Gastroesophageal sphincter (tissue), 4 donors: ENCODE results near the gene PELI1. TPM values are rescaled to one million over a fixed set of nuclear protein-coding genes. Genes with fewer than 3 reads are reported as not detected.
A peak's percentile ranks its signal among the peaks of the same experiment; 100 is the strongest.

Experiments
- ATAC-seq: fragments of 150-250 bp; one replicate; pipeline ENCODE4 v1.9.1; 2016; ENCODE audit warnings: mild to moderate bottlenecking, moderate library complexity
- H3K27ac ChIP-seq, 4 donors: fragments of 200-600 bp; sonication (generic) in 3 of 4; 1 replicate in 3 of 4; 2 replicates in 1 of 4; pipeline ENCODE4 v1.5.1; 2016 to 2019
- H3K27me3 ChIP-seq: fragments of 200-600 bp; sonication (generic); one replicate; pipeline ENCODE4 v1.5.1; 2019
- H3K36me3 ChIP-seq, 2 donors: fragments of 200-600 bp; sonication (generic); one replicate each; pipeline ENCODE4 v1.5.1; 2019; ENCODE audit warnings: control low read depth in 1 of 2
- H3K4me1 ChIP-seq, 3 donors: fragments of 200-600 bp; sonication (generic); 1 replicate in 2 of 3; 2 replicates in 1 of 3; pipeline ENCODE4 v1.5.1; 2016 to 2019; ENCODE audit warnings: control low read depth in 2 of 3
- H3K4me3 ChIP-seq, 2 donors: fragments of 200-600 bp; sonication (generic); one replicate each; pipeline ENCODE4 v1.5.1; 2019; ENCODE audit warnings: mild to moderate bottlenecking in 1 of 2, moderate library complexity in 1 of 2
- H3K9me3 ChIP-seq, 3 donors: fragments of 200-600 bp; sonication (generic); one replicate each; pipeline ENCODE4 v1.5.1; 2017 to 2019; ENCODE audit warnings: control low read depth in 2 of 3
- CTCF ChIP-seq, 4 experiments: fragments of 200-600 bp in 2 of 4; fragments of 450-650 bp in 2 of 4; sonication (generic) in 1 of 4; IDR thresholded peaks; one replicate each; pipeline ENCODE4 v1.5.1; 2017 to 2019; ENCODE audit warnings: antibody characterized with exemption in 4 of 4, mild to moderate bottlenecking in 2 of 4, moderate library complexity in 2 of 4
- EP300 ChIP-seq: sonication (generic); formaldehyde crosslinking; IDR thresholded peaks from one replicate; pipeline ENCODE4 v1.6.1; 2017; ENCODE audit warnings: antibody characterized with exemption, mild to moderate bottlenecking
- POLR2A ChIP-seq, 2 donors: fragments of 450-650 bp; IDR thresholded peaks; one replicate each; pipeline ENCODE4 v1.6.1; 2017; ENCODE audit warnings: antibody characterized with exemption in 2 of 2, mild to moderate bottlenecking in 2 of 2, moderate library complexity in 1 of 2
- POLR2AphosphoS5 ChIP-seq: sonication (generic); formaldehyde crosslinking; IDR thresholded peaks from one replicate; pipeline ENCODE4 v1.6.1; 2017; ENCODE audit warnings: antibody characterized with exemption
- WGBS, 2 donors: methylation state at CpG; one replicate each; pipeline ENCODE4 v1.1.5; 2018; ENCODE audit warnings: low coverage in 1 of 2; 5-methylcytosine and 5-hydroxymethylcytosine counted together
- total RNA-seq, 4 donors: library from RNA; depleted of rRNA; stranded (reverse); fragments of >200 nt; gene quantifications; one replicate each; pipeline ENCODE4 v1.1.0, GENCODE V29; 2016

PELI1 gene
- total RNA-seq, 4 donors from 2014 or later: 13.1 to 22.4 (median 20.5) TPM

DNA sequence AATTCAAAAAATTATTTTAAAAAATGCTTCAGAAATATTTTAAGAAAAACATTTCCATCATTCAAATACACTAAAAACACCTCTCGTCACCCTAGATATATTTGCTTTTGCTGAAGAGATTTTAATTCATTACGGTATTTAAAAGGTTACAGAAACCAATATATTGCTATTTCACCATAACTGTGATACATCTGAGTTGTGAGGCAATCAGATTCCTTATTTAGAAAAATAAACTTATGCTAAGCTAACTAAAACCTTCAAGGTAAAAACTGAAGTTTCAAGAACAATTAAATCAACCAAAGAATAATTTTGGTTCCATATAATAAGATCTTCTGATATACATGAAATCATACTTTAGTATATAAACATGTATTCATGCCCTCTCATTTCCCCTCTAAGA lies 32.8 kb downstream of the PELI1 start:
- H3K9me3 ChIP-seq: no peaks in the 10 kb centered on the region
- H3K36me3 ChIP-seq: peaks cover 0 to 6% of the 10 kb centered on the region in 2 donors
- H3K4me3 ChIP-seq: no peak overlapping the region
- no peaks in the 10 kb centered on the region for H3K27me3 ChIP-seq
- 93 to 98% methylated on average over 2 of the region's 2 CpGs for WGBS, 2 donors
- H3K4me1 ChIP-seq: peaks cover 0 to 87% (median 12%) of the 10 kb centered on the region in 3 donors
- TF ChIP-seq POLR2A (IDR thresholded peaks at IDR 0.05) (no peak), POLR2AphosphoS5 (no peak), CTCF (IDR thresholded peaks at IDR 0.05) (no peak), EP300 (no peak)
- H3K27ac ChIP-seq: no peak overlapping the region
- no peak for ATAC-seq

DNA sequence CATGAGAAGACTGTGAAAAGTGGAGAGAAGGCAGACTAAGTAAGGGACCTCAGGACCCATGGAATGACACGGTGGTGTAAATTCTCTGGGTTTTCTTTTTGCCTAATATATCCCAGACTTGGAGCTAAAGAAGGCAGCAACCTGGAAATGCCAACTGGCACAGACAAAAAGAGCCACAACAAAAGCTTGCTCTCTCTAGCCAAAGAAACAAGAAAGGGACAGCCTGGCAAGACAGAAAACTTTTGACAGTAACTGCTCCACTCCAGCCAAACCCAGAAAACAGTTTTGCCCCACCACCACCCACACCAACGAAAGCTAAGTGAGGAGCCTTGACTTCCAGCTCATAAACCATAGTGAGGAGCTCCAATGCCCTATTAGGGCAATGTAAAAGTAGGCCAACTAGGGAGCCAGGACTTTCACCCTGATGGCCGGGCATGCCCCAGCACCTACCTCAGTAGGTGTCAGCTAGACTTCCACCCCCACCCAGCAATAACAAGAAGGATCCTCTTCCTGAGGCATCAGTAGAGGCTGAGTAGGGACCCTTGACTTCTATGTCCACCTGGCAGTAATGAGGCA lies 35.5 kb downstream of the PELI1 start:
- WGBS, 2 donors: 14 to 50% methylated on average over 1 to 2 of the region's 3 CpGs
- ATAC-seq: no peak
- TF ChIP-seq EP300: no peak
- TF ChIP-seq POLR2A (IDR thresholded peaks at IDR 0.05): no peak
- Histone ChIP-seq H3K9me3 (no peaks in the 10 kb centered on the region), H3K4me1 (peaks cover 0 to 85% (median 14%) of the 10 kb centered on the region in 3 donors), H3K4me3 (no peak overlapping the region), H3K27me3 (no peaks in the 10 kb centered on the region), H3K27ac (no peak overlapping the region), H3K36me3 (peaks cover 0 to 12% of the 10 kb centered on the region in 2 donors)

- no peak overlapping the region for H3K4me3 ChIP-seq
- H3K36me3 ChIP-seq: peaks cover 0 to 12% of the 10 kb centered on the region in 2 donors
- no peak for ATAC-seq
- peak overlapping the region in 1 of 4 donors; percentile 21 for H3K27ac ChIP-seq
- peaks cover 0 to 84% (median 14%) of the 10 kb centered on the region in 3 donors for H3K4me1 ChIP-seq
- H3K27me3 ChIP-seq: no peaks in the 10 kb centered on the region
- no peaks in the 10 kb centered on the region for H3K9me3 ChIP-seq
- WGBS, 2 donors: 94 to 100% methylated on average over 2 to 3 of the region's 3 CpGs
- no peak for TF ChIP-seq CTCF (IDR thresholded peaks at IDR 0.05)
- no peak for TF ChIP-seq POLR2AphosphoS5
- TF ChIP-seq POLR2A (IDR thresholded peaks at IDR 0.05): no peak
- TF ChIP-seq EP300: no peak
Measured at GRCh38 chr2:64106481-64106880, 37.7 kb downstream of the PELI1 start.

- Histone ChIP-seq H3K36me3 (peaks cover 0 to 12% of the 10 kb centered on the region in 2 donors), H3K4me1 (peaks cover 0 to 84% (median 14%) of the 10 kb centered on the region in 3 donors), H3K27ac (peak overlapping the region in 1 of 4 donors; percentile 21)
Measured at GRCh38 chr2:64105670-64106461, 38.4 kb downstream of the PELI1 start.

More at GRCh38 chr2:64105670-64106461, 38.4 kb downstream of the PELI1 start:
- no peaks in the 10 kb centered on the region for H3K27me3 ChIP-seq
- no peak overlapping the region for H3K4me3 ChIP-seq
- TF ChIP-seq POLR2A (IDR thresholded peaks at IDR 0.05): no peak
- no peak for TF ChIP-seq POLR2AphosphoS5
- TF ChIP-seq EP300: no peak
- no peak for TF ChIP-seq CTCF (IDR thresholded peaks at IDR 0.05)
- no peak for ATAC-seq
- 53 to 63% methylated on average over 4 to 5 of the region's 5 CpGs for WGBS, 2 donors
- H3K9me3 ChIP-seq: no peaks in the 10 kb centered on the region
